GM12864 (cell line): ENCODE data around the gene CTTNBP2.

Source experiments
- DNase-seq: peaks from one replicate; pipeline ENCODE4 v3.0.0-alpha.2; 2011; ENCODE audit warnings: low read depth
- H3K4me3 ChIP-seq: 2 replicates; pipeline ENCODE4 v1.5.1; 2011; ENCODE audit warnings: mild to moderate bottlenecking, low read depth, low read length, control low read depth
- TF ChIP-seq, protein P1 (sequence below): IDR thresholded peaks from 2 replicates; pipeline ENCODE4 v1.5.1; 2011; ENCODE audit warnings: low read depth, mild to moderate bottlenecking, moderate library complexity, low read length, control low read depth, inconsistent platforms; ENCODE audit errors: missing control alignments

The CTTNBP2 gene

GRCh38 chr7:117808910-117809705 is 64.1 kb downstream of the CTTNBP2 start:
- DNase-seq, result no peak

DNA sequence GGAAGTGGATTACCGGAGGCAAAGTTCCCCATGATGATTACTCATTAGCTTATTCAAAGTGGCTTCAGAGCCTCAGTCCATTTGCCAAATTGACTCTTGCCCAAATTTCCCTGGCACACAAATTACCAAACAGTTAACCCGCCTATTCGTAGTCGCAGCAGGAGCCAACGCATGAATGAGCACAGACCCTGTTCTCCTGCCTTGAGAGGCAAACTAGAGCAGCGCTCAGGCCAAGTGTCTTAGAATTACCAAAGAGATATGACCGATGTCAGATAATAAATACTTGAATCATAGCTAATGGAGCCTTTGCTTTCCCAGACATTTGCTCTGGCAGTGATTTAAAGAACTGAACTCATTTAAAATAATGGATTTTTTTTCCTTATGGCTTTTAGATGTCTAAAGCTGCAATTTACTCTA is 64.9 kb downstream of the CTTNBP2 start:
- no peak for DNase-seq
- TF ChIP-seq, protein P1, sequence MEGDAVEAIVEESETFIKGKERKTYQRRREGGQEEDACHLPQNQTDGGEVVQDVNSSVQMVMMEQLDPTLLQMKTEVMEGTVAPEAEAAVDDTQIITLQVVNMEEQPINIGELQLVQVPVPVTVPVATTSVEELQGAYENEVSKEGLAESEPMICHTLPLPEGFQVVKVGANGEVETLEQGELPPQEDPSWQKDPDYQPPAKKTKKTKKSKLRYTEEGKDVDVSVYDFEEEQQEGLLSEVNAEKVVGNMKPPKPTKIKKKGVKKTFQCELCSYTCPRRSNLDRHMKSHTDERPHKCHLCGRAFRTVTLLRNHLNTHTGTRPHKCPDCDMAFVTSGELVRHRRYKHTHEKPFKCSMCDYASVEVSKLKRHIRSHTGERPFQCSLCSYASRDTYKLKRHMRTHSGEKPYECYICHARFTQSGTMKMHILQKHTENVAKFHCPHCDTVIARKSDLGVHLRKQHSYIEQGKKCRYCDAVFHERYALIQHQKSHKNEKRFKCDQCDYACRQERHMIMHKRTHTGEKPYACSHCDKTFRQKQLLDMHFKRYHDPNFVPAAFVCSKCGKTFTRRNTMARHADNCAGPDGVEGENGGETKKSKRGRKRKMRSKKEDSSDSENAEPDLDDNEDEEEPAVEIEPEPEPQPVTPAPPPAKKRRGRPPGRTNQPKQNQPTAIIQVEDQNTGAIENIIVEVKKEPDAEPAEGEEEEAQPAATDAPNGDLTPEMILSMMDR, result no peak
- H3K4me3 ChIP-seq, result no peak overlapping the region

More at GRCh38 chr7:117808910-117809705, 64.1 kb downstream of the CTTNBP2 start:
- TF ChIP-seq, protein P1, result no peak
- no peak overlapping the region for H3K4me3 ChIP-seq

DNA sequence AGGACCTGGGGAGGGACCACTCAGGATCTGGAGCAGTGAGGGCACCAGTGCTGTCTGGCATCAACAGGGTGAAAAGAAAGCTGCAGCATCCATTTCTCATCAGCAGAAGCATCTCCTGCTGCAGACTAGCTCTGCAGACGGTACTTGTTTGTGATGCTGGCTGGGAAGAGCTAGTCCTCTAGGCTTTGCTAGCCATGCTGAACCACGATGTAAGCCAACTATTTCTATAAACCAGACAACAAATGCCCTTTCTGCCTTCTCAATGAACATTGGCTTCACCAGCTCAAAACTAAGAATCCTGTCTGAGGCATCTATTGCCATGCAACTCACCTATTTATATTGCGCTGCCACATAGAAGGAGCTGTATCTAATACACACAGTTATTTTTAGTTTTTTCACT is 65.6 kb downstream of the CTTNBP2 start:
- TF ChIP-seq, protein P1, result no peak
- DNase-seq, result no peak

GRCh38 chr7:117806011-117806410 is 67.2 kb downstream of the CTTNBP2 start:
- H3K4me3 ChIP-seq, result no peak overlapping the region
- DNase-seq, result no peak
- TF ChIP-seq, protein P1, result no peak

More for the DNA sequence above, 65.6 kb downstream of the CTTNBP2 start:
- H3K4me3 ChIP-seq, result no peak overlapping the region

DNA sequence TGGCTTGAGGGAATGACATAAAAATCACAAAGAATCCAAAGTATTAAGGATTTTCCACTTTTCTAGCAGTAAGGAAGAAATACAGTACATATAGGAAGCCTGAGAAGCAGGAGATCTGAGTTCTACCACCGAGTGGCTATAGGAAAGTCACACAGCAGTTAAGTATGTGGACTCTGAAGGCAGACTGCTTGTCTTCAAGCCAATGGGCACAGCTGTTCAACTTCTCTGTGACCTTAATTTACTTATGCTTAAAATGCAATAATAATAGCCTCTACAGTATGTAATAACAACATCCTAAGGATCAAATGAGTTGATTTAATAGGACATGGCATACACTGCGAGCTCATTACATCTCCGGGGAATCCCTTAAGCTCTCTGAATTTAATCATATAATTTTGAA is 68.0 kb downstream of the CTTNBP2 start:
- no peak for DNase-seq
- TF ChIP-seq, protein P1, result no peak
- H3K4me3 ChIP-seq, result no peak overlapping the region

DNA sequence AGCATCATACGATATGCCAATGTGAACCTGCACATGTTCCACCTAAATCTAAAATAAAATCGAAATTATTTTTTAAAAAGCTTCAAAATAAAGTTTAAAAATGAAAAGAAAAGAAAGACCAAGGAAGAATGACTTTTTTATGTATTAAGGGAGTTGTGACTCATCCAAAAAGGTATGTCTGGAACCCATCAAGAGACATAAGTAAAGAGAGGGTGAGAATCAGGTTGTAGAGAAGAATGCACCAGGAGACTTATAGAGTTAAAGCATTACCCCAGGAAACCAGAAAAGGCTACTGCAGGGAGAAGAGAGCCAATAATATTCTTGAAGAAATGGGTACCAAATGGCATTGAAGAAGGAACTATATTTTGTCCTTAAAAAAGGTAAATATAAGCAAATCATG is 69.8 kb downstream of the CTTNBP2 start:
- DNase-seq, result no peak
- TF ChIP-seq, protein P1, result no peak

DNA sequence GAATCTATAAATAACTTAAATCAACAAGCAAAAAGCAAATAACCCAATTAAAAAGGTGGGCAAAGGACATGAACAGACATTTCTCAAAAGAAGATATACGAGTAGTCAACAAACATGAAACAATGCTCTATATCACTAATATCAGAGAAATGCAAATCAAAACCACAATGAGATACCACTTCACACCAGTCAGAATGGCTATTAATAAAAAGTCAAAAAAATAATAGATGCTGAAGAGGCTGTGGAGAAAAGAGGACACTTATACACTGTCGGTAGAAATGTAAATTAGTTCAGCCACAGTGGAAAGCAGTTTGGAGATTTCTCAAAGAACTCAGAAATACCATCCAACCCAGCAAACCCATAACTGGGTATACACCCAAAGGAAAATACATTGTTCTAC is 70.6 kb downstream of the CTTNBP2 start:
- TF ChIP-seq, protein P1, result no peak
- DNase-seq, result no peak
- H3K4me3 ChIP-seq, result no peak overlapping the region

More for the DNA sequence above, 69.8 kb downstream of the CTTNBP2 start:
- H3K4me3 ChIP-seq, result no peak overlapping the region
